HEK293 (cell line): Measurements from ENCODE around the gene CXXC1.

Source experiments
- CTCF ChIA-PET: fragments of 350-600 bp; formaldehyde crosslinking; extraction: SDS; loops from one replicate; lab custom pipeline; 2021; ENCODE audit warnings: antibody characterized with exemption; lab: Yijun Ruan, JAX
- POLR2A ChIA-PET: fragments of 300-600 bp; formaldehyde crosslinking; extraction: SDS; loops from one replicate; lab custom pipeline; 2020; ENCODE audit warnings: antibody characterized with exemption, inconsistent platforms; lab: Yijun Ruan, JAX
- H3K27ac ChIP-seq: fragments of 200-500 bp; sonication (Bioruptor generic); 2 replicates; pipeline ENCODE4 v1.5.1; 2014; ENCODE audit warnings: low read depth, low read length, control low read depth, inconsistent platforms; ENCODE audit errors: extremely low read depth
- H3K36me3 ChIP-seq, 2 experiments: fragments of 200-500 bp in 1 of 2; sonication (Bioruptor generic) in 1 of 2; 1 replicate in 1 of 2; 2 replicates in 1 of 2; pipeline ENCODE4 v1.5.1; 2014 to 2017; ENCODE audit warnings: inconsistent platforms in 2 of 2, low read length in 2 of 2; ENCODE audit not compliant: control insufficient read depth in 2 of 2, insufficient read depth in 1 of 2
- H3K4me1 ChIP-seq: fragments of 200-500 bp; sonication (Bioruptor generic); 2 replicates; pipeline ENCODE4 v1.5.1; 2014; ENCODE audit warnings: mild to moderate bottlenecking, low read length, inconsistent platforms; ENCODE audit not compliant: control insufficient read depth, insufficient read depth
- H3K4me3 ChIP-seq: 2 replicates; pipeline ENCODE4 v1.5.1; 2011; ENCODE audit warnings: low read depth, mild to moderate bottlenecking, control low read depth, low read length, moderate library complexity
- H3K9me3 ChIP-seq: fragments of 200-500 bp; sonication (Bioruptor generic); 2 replicates; pipeline ENCODE4 v1.5.1; 2014; ENCODE audit warnings: low read depth, low read length, inconsistent platforms; ENCODE audit not compliant: control insufficient read depth, insufficient read depth
- CTCF ChIP-seq: fragments of 450-650 bp; formaldehyde crosslinking; IDR thresholded peaks from 2 replicates; pipeline ENCODE4 v1.5.1; 2016; ENCODE audit warnings: missing biosample characterization, missing genetic modification characterization
- GLI4 ChIP-seq: fragments of 450-650 bp; formaldehyde crosslinking; IDR thresholded peaks from 2 replicates; pipeline ENCODE4 v1.5.1; 2016; ENCODE audit warnings: missing biosample characterization, missing genetic modification characterization
- GLIS1 ChIP-seq: fragments of 450-650 bp; formaldehyde crosslinking; IDR thresholded peaks from 2 replicates; pipeline ENCODE4 v1.5.1; 2016; ENCODE audit warnings: missing biosample characterization, missing genetic modification characterization
- KLF1 ChIP-seq: fragments of 450-650 bp; formaldehyde crosslinking; IDR thresholded peaks from 2 replicates; pipeline ENCODE4 v1.5.1; 2016; ENCODE audit warnings: missing biosample characterization, missing genetic modification characterization
- KLF9 ChIP-seq: fragments of 450-650 bp; formaldehyde crosslinking; IDR thresholded peaks from 2 replicates; pipeline ENCODE4 v1.5.1; 2016; ENCODE audit warnings: missing biosample characterization, missing genetic modification characterization, low read depth
- PRDM1 ChIP-seq: fragments of 450-650 bp; formaldehyde crosslinking; IDR thresholded peaks from 2 replicates; pipeline ENCODE4; 2016; ENCODE audit warnings: missing biosample characterization, missing genetic modification characterization
- SP3 ChIP-seq: fragments of 450-650 bp; formaldehyde crosslinking; IDR thresholded peaks from 2 replicates; pipeline ENCODE4 v1.5.1; 2016; ENCODE audit warnings: missing biosample characterization, missing genetic modification characterization
- SP7 ChIP-seq: fragments of 450-650 bp; formaldehyde crosslinking; IDR thresholded peaks from 2 replicates; pipeline ENCODE4 v1.5.1; 2016; ENCODE audit warnings: missing biosample characterization, missing genetic modification characterization
- ZBTB17 ChIP-seq: fragments of 450-650 bp; formaldehyde crosslinking; IDR thresholded peaks from 2 replicates; pipeline ENCODE4 v1.5.1; 2016; ENCODE audit warnings: missing biosample characterization, missing genetic modification characterization
- ZBTB20 ChIP-seq: fragments of 450-650 bp; formaldehyde crosslinking; IDR thresholded peaks from 2 replicates; pipeline ENCODE4 v1.5.1; 2016; ENCODE audit warnings: missing biosample characterization, missing genetic modification characterization
- ZBTB21 ChIP-seq: fragments of 450-650 bp; formaldehyde crosslinking; IDR thresholded peaks from 2 replicates; pipeline ENCODE4 v1.5.1; 2017; ENCODE audit warnings: missing biosample characterization, missing genetic modification characterization
- ZBTB48 ChIP-seq: fragments of 450-650 bp; formaldehyde crosslinking; IDR thresholded peaks from 2 replicates; pipeline ENCODE4 v1.5.1; 2016; ENCODE audit warnings: missing biosample characterization, missing genetic modification characterization
- ZBTB8A ChIP-seq: fragments of 450-650 bp; formaldehyde crosslinking; IDR thresholded peaks from 2 replicates; pipeline ENCODE4 v1.5.1; 2016; ENCODE audit warnings: missing biosample characterization, missing genetic modification characterization
- ZNF121 ChIP-seq: fragments of 450-650 bp; formaldehyde crosslinking; IDR thresholded peaks from 2 replicates; pipeline ENCODE4 v1.5.1; 2016; ENCODE audit warnings: missing biosample characterization, missing genetic modification characterization
- ZNF426 ChIP-seq: fragments of 450-650 bp; formaldehyde crosslinking; IDR thresholded peaks from 2 replicates; pipeline ENCODE4 v1.5.1; 2017; ENCODE audit warnings: missing biosample characterization, missing genetic modification characterization, mild to moderate bottlenecking, inconsistent platforms, moderate library complexity
- ZNF449 ChIP-seq: fragments of 450-650 bp; formaldehyde crosslinking; IDR thresholded peaks from 2 replicates; pipeline ENCODE4 v1.5.1; 2017; ENCODE audit warnings: missing biosample characterization, mild to moderate bottlenecking, missing genetic modification characterization, moderate library complexity
- ZNF701 ChIP-seq: fragments of 450-650 bp; formaldehyde crosslinking; IDR thresholded peaks from 2 replicates; pipeline ENCODE4 v1.5.1; 2016; ENCODE audit warnings: missing biosample characterization, missing genetic modification characterization
- ZNF777 ChIP-seq: fragments of 450-650 bp; formaldehyde crosslinking; IDR thresholded peaks from 2 replicates; pipeline ENCODE4 v1.5.1; 2017; ENCODE audit warnings: missing biosample characterization, missing genetic modification characterization, borderline replicate concordance
- ZNF843 ChIP-seq: fragments of 450-650 bp; formaldehyde crosslinking; IDR thresholded peaks from 2 replicates; pipeline ENCODE4 v1.5.1; 2016; ENCODE audit warnings: missing biosample characterization, missing genetic modification characterization
- ZSCAN16 ChIP-seq: fragments of 450-650 bp; formaldehyde crosslinking; IDR thresholded peaks from 2 replicates; pipeline ENCODE4 v1.5.1; 2016; ENCODE audit warnings: missing biosample characterization, missing genetic modification characterization
- TF ChIP-seq, protein P1 (sequence below): fragments of 450-650 bp; formaldehyde crosslinking; IDR thresholded peaks from 2 replicates; pipeline ENCODE4 v1.5.1; 2017; ENCODE audit warnings: missing biosample characterization, missing genetic modification characterization
- TF ChIP-seq, protein P2 (sequence below): fragments of 450-650 bp; formaldehyde crosslinking; IDR thresholded peaks from 2 replicates; pipeline ENCODE4 v1.5.1; 2016; ENCODE audit warnings: missing biosample characterization, missing genetic modification characterization
- TF ChIP-seq, protein P3 (sequence below): IDR thresholded peaks from 2 replicates; pipeline ENCODE4 v1.6.1; 2011; ENCODE audit warnings: mild to moderate bottlenecking, low read depth, low read length, borderline replicate concordance
- TF ChIP-seq, protein P4 (sequence below): fragments of 450-650 bp; formaldehyde crosslinking; IDR thresholded peaks from 2 replicates; pipeline ENCODE4 v1.5.1; 2016; ENCODE audit warnings: missing biosample characterization, missing genetic modification characterization
- TF ChIP-seq, protein P5 (sequence below): fragments of 450-650 bp; formaldehyde crosslinking; IDR thresholded peaks from 2 replicates; pipeline ENCODE4 v1.5.1; 2017; ENCODE audit warnings: missing biosample characterization, missing genetic modification characterization

The CXXC1 gene

GRCh38 chr18:50307738-50308470 lies 20.4 kb upstream of the CXXC1 start:
- Histone ChIP-seq H3K9me3 (no peaks in the 10 kb centered on the region), H3K36me3 (no peaks in the 10 kb centered on the region), H3K4me3 (peak overlapping the region; percentile 30), H3K4me1 (peaks cover 6% of the 10 kb centered on the region; the same call in 1 of the 2 replicates), H3K27ac (no peak overlapping the region)
- POLR2A ChIA-PET: interaction anchor here (1.5 kb wide), 1 partner anchor 26 kb away, joined by 8 read pairs; the partner anchor contains the start of gene MBD1
- CTCF ChIA-PET: interaction anchor here (0.7 to 1.0 kb wide), 3 partner anchors 9 to 45 kb away, joined by 3 read pairs; no protein-coding TSS in a partner anchor
- peak; percentile 57 for TF ChIP-seq SP3 (tag by site-specific recombination)
- no peak for TF ChIP-seq GLI4 (tag by site-specific recombination)
- TF ChIP-seq, protein P1, sequence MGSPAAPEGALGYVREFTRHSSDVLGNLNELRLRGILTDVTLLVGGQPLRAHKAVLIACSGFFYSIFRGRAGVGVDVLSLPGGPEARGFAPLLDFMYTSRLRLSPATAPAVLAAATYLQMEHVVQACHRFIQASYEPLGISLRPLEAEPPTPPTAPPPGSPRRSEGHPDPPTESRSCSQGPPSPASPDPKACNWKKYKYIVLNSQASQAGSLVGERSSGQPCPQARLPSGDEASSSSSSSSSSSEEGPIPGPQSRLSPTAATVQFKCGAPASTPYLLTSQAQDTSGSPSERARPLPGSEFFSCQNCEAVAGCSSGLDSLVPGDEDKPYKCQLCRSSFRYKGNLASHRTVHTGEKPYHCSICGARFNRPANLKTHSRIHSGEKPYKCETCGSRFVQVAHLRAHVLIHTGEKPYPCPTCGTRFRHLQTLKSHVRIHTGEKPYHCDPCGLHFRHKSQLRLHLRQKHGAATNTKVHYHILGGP: peak; percentile 90
- peak; percentile 83 for TF ChIP-seq PRDM1 (tag by site-specific recombination)
- no peak for TF ChIP-seq ZNF121 (tag by site-specific recombination)
- TF ChIP-seq ZNF701 (tag by site-specific recombination): no peak
- peak; percentile 61 for TF ChIP-seq ZBTB20 (tag by site-specific recombination)
- peak; percentile 78 for TF ChIP-seq ZBTB17 (tag by site-specific recombination)
- TF ChIP-seq ZBTB48 (tag by site-specific recombination): no peak
- TF ChIP-seq ZNF777: peak; percentile 53; the same call in 1 of the 2 replicates
- 0 out of 2 replicates have a peak, but pooled peaks have one; percentile 16 for TF ChIP-seq ZNF843 (tag by site-specific recombination)
- TF ChIP-seq, protein P2, sequence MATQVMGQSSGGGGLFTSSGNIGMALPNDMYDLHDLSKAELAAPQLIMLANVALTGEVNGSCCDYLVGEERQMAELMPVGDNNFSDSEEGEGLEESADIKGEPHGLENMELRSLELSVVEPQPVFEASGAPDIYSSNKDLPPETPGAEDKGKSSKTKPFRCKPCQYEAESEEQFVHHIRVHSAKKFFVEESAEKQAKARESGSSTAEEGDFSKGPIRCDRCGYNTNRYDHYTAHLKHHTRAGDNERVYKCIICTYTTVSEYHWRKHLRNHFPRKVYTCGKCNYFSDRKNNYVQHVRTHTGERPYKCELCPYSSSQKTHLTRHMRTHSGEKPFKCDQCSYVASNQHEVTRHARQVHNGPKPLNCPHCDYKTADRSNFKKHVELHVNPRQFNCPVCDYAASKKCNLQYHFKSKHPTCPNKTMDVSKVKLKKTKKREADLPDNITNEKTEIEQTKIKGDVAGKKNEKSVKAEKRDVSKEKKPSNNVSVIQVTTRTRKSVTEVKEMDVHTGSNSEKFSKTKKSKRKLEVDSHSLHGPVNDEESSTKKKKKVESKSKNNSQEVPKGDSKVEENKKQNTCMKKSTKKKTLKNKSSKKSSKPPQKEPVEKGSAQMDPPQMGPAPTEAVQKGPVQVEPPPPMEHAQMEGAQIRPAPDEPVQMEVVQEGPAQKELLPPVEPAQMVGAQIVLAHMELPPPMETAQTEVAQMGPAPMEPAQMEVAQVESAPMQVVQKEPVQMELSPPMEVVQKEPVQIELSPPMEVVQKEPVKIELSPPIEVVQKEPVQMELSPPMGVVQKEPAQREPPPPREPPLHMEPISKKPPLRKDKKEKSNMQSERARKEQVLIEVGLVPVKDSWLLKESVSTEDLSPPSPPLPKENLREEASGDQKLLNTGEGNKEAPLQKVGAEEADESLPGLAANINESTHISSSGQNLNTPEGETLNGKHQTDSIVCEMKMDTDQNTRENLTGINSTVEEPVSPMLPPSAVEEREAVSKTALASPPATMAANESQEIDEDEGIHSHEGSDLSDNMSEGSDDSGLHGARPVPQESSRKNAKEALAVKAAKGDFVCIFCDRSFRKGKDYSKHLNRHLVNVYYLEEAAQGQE (tag by site-specific recombination): 0 out of 2 replicates have a peak, but pooled peaks have one; percentile 20
- no peak for TF ChIP-seq ZSCAN16 (tag by site-specific recombination)
- peak; percentile 16; the same call in 1 of the 2 replicates for TF ChIP-seq SP7 (tag by site-specific recombination)
- TF ChIP-seq ZBTB8A: peak; percentile 54
- TF ChIP-seq, protein P3, sequence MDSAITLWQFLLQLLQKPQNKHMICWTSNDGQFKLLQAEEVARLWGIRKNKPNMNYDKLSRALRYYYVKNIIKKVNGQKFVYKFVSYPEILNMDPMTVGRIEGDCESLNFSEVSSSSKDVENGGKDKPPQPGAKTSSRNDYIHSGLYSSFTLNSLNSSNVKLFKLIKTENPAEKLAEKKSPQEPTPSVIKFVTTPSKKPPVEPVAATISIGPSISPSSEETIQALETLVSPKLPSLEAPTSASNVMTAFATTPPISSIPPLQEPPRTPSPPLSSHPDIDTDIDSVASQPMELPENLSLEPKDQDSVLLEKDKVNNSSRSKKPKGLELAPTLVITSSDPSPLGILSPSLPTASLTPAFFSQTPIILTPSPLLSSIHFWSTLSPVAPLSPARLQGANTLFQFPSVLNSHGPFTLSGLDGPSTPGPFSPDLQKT: no peak
- no peak for TF ChIP-seq CTCF (tag by site-specific recombination)
- peak; percentile 47; the same call in 1 of the 2 replicates for TF ChIP-seq ZBTB21 (tag by site-specific recombination)
- no peak for TF ChIP-seq ZNF426 (tag by site-specific recombination)
- 0 out of 2 replicates have a peak, but pooled peaks have one; percentile 20 for TF ChIP-seq KLF1
- TF ChIP-seq, protein P4, sequence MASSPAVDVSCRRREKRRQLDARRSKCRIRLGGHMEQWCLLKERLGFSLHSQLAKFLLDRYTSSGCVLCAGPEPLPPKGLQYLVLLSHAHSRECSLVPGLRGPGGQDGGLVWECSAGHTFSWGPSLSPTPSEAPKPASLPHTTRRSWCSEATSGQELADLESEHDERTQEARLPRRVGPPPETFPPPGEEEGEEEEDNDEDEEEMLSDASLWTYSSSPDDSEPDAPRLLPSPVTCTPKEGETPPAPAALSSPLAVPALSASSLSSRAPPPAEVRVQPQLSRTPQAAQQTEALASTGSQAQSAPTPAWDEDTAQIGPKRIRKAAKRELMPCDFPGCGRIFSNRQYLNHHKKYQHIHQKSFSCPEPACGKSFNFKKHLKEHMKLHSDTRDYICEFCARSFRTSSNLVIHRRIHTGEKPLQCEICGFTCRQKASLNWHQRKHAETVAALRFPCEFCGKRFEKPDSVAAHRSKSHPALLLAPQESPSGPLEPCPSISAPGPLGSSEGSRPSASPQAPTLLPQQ (tag by site-specific recombination): 0 out of 2 replicates have a peak, but pooled peaks have one; percentile 62
- TF ChIP-seq ZNF449 (tag by site-specific recombination): peak; percentile 13; the same call in 1 of the 2 replicates
- peak; percentile 57 for TF ChIP-seq GLIS1 (tag by site-specific recombination)
- TF ChIP-seq, protein P5, sequence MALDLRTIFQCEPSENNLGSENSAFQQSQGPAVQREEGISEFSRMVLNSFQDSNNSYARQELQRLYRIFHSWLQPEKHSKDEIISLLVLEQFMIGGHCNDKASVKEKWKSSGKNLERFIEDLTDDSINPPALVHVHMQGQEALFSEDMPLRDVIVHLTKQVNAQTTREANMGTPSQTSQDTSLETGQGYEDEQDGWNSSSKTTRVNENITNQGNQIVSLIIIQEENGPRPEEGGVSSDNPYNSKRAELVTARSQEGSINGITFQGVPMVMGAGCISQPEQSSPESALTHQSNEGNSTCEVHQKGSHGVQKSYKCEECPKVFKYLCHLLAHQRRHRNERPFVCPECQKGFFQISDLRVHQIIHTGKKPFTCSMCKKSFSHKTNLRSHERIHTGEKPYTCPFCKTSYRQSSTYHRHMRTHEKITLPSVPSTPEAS (tag by site-specific recombination): peak; percentile 34; the same call in 1 of the 2 replicates
- peak; percentile 82 for TF ChIP-seq KLF9
